ENCODE data around the gene ZC3H18. TPM values are rescaled to one million over a fixed set of nuclear protein-coding genes. Genes with fewer than 3 reads are reported as not detected.
A peak's percentile ranks its signal among the peaks of the same experiment; 100 is the strongest.

ZC3H18 gene
- total and polyA plus RNA-seq, 4 donors = 12.4 to 38.5 (median 28.5) TPM

DNA sequence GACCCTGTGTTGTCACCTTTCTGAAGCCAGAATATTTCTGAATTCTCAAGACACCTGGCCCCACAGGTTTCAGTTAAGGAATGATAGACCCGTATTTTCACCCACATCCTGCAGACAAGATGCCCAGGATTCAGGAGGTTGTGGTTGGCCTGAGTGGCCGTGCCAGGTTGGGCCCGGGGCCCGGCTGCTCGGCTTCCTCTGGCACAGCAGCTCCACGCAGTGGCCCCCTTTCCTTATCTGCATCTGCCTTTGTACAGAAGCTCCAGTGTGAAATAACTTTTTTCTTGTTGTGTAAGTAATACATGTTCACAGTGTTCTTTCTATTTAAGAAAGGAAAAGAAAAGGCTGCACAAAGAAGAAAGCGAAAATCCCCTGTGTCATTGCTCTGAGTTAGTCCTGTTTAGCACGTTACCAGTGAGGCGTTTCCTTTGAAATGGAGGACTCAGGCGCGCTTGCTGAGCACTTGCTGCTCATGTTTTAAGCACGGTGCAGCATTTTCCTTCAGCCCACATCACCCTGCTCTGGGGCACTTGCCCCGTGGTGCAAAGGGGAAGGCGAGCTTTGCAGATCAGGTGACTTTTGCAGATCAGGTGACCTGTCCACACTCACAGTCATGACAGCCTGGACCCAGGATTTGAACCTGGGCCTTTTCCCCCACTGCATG lies 12.8 kb downstream of the ZC3H18 start:
- intact Hi-C loops (cut with DNase I) = no loop called here
- DNase-seq (no peak), ATAC-seq (ENCODE audit: low FRiP score) (no peak)
- H3K4me1 ChIP-seq (ENCODE audit: control insufficient read depth in 1 of 2, insufficient read depth in 2 of 2, low read length in 2 of 2) = no peaks in the 10 kb centered on the region
- no peaks in the 10 kb centered on the region for H3K9me3 ChIP-seq (ENCODE audit: control insufficient read depth, low read length)
- no peak overlapping the region for H3K27ac ChIP-seq (ENCODE audit: low read depth in 1 of 2, low read length in 2 of 2)
- H3K27me3 ChIP-seq (ENCODE audit: control insufficient read depth in 1 of 2, insufficient read depth in 2 of 2, low read length in 1 of 2) = no peaks in the 10 kb centered on the region
- H3K36me3 ChIP-seq (ENCODE audit: control insufficient read depth in 1 of 2, insufficient read depth in 2 of 2, low read length in 1 of 2) = peaks cover 0 to 7% of the 10 kb centered on the region in 2 donors
- no peak overlapping the region for H3K4me3 ChIP-seq (ENCODE audit: low read length in 2 of 2)
- WGBS, 2 donors = 75 to 81% methylated on average over 14 of the region's 14 CpGs

GRCh38 chr16:88584676-88585075 lies 14.5 kb downstream of the ZC3H18 start:
- Histone ChIP-seq H3K27ac (ENCODE audit: low read depth in 1 of 2, low read length in 2 of 2) (no peak overlapping the region), H3K4me3 (ENCODE audit: low read length in 2 of 2) (no peak overlapping the region), H3K27me3 (ENCODE audit: control insufficient read depth in 1 of 2, insufficient read depth in 2 of 2, low read length in 1 of 2) (no peaks in the 10 kb centered on the region), H3K36me3 (ENCODE audit: control insufficient read depth in 1 of 2, insufficient read depth in 2 of 2, low read length in 1 of 2) (peaks cover 0 to 9% of the 10 kb centered on the region in 2 donors), H3K4me1 (ENCODE audit: control insufficient read depth in 1 of 2, insufficient read depth in 2 of 2, low read length in 2 of 2) (no peaks in the 10 kb centered on the region), H3K9me3 (ENCODE audit: control insufficient read depth, low read length) (no peaks in the 10 kb centered on the region)
- intact Hi-C loops (cut with DNase I) = no loop called here
- DNase-seq (no peak), ATAC-seq (ENCODE audit: low FRiP score) (no peak)
- 69 to 82% methylated on average over 6 of the region's 6 CpGs for WGBS, 2 donors

GRCh38 chr16:88585269-88585668 lies 15.1 kb downstream of the ZC3H18 start:
- no peaks in the 10 kb centered on the region for H3K4me1 ChIP-seq (ENCODE audit: control insufficient read depth in 1 of 2, insufficient read depth in 2 of 2, low read length in 2 of 2)
- H3K9me3 ChIP-seq (ENCODE audit: control insufficient read depth, low read length) = no peaks in the 10 kb centered on the region
- 75 to 78% methylated on average over 8 of the region's 8 CpGs for WGBS, 2 donors
- no peaks in the 10 kb centered on the region for H3K27me3 ChIP-seq (ENCODE audit: control insufficient read depth in 1 of 2, insufficient read depth in 2 of 2, low read length in 1 of 2)
- DNase-seq (no peak), ATAC-seq (ENCODE audit: low FRiP score) (no peak)
- no peak overlapping the region for H3K4me3 ChIP-seq (ENCODE audit: low read length in 2 of 2)
- peaks cover 0 to 9% of the 10 kb centered on the region in 2 donors for H3K36me3 ChIP-seq (ENCODE audit: control insufficient read depth in 1 of 2, insufficient read depth in 2 of 2, low read length in 1 of 2)
- no peak overlapping the region for H3K27ac ChIP-seq (ENCODE audit: low read depth in 1 of 2, low read length in 2 of 2)
- intact Hi-C loops (cut with DNase I) = no loop called here

DNA sequence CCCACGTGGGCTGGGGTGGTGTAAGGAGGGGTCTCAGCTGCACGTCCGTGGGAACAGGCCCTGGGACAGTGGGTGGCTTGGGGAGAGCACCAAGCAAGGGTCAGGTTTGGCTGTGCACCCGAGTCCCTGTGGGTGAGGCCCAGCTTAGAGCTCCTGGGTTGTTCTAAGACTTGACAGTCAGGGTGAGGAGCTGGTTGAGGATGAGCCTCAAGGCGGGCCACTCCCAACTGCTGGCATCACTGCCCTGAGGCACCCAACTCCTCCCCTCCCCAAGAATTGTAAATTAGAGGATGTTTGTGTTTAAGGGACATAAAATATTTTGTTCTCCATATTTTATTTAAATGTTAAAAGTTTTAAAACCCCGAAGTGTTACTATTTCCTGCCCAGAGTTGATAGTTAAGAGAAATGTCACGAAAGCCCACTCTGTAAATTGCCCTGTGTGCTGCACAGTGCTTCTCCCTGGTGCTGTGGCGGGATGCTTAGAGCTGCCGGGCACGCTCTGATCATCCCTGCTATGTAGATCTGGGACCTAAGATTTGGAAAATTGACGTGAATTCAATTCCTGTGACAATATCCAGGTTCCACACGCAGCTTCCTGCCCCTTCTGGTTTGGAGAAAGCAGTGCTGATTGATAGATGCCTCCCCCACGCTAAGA lies 15.9 kb downstream of the ZC3H18 start:
- ATAC-seq (ENCODE audit: low FRiP score) = no peak
- Histone ChIP-seq H3K36me3 (ENCODE audit: control insufficient read depth in 1 of 2, insufficient read depth in 2 of 2, low read length in 1 of 2) (peaks cover 0 to 7% of the 10 kb centered on the region in 2 donors), H3K4me1 (ENCODE audit: control insufficient read depth in 1 of 2, insufficient read depth in 2 of 2, low read length in 2 of 2) (no peaks in the 10 kb centered on the region), H3K9me3 (ENCODE audit: control insufficient read depth, low read length) (no peaks in the 10 kb centered on the region), H3K4me3 (ENCODE audit: low read length in 2 of 2) (no peak overlapping the region), H3K27ac (ENCODE audit: low read depth in 1 of 2, low read length in 2 of 2) (no peak overlapping the region), H3K27me3 (ENCODE audit: control insufficient read depth in 1 of 2, insufficient read depth in 2 of 2, low read length in 1 of 2) (no peaks in the 10 kb centered on the region)
- DNase-seq = no peak
- intact Hi-C loops (cut with DNase I) = no loop called here
- WGBS, 2 donors = 90 to 91% methylated on average over 13 of the region's 13 CpGs

DNA sequence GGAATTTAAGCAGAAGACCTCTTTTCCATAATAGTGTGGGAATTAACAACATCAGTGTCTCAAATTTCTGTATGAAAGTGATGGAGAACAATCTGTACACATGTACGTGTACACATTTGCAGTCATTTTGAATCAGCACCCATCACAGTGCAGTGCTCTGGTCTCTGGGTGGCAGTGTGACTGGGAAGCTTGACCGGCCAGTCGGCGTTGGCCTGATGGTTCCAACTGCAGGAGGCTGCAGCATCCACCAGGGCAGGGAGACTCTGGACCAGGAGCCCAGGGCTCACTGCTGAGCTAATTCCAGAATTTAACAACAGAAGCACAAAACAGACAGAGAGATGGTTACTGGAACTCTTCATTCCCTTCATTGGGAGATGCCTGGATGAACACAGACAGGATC lies 17.9 kb downstream of the ZC3H18 start:
- 75 to 85% methylated on average over 4 of the region's 4 CpGs for WGBS, 2 donors
- Histone ChIP-seq H3K9me3 (ENCODE audit: control insufficient read depth, low read length) (no peaks in the 10 kb centered on the region), H3K27me3 (ENCODE audit: control insufficient read depth in 1 of 2, insufficient read depth in 2 of 2, low read length in 1 of 2) (no peaks in the 10 kb centered on the region), H3K27ac (ENCODE audit: low read depth in 1 of 2, low read length in 2 of 2) (no peak overlapping the region), H3K4me1 (ENCODE audit: control insufficient read depth in 1 of 2, insufficient read depth in 2 of 2, low read length in 2 of 2) (no peaks in the 10 kb centered on the region), H3K36me3 (ENCODE audit: control insufficient read depth in 1 of 2, insufficient read depth in 2 of 2, low read length in 1 of 2) (peaks cover 0 to 12% of the 10 kb centered on the region in 2 donors), H3K4me3 (ENCODE audit: low read length in 2 of 2) (no peak overlapping the region)
- intact Hi-C loops (cut with DNase I) = no loop called here
- no peak for ATAC-seq (ENCODE audit: low FRiP score)
- DNase-seq = no peak

GRCh38 chr16:88588754-88589153 lies 18.6 kb downstream of the ZC3H18 start:
- Histone ChIP-seq H3K9me3 (ENCODE audit: control insufficient read depth, low read length) (no peaks in the 10 kb centered on the region), H3K4me1 (ENCODE audit: control insufficient read depth in 1 of 2, insufficient read depth in 2 of 2, low read length in 2 of 2) (no peaks in the 10 kb centered on the region), H3K36me3 (ENCODE audit: control insufficient read depth in 1 of 2, insufficient read depth in 2 of 2, low read length in 1 of 2) (peaks cover 0 to 12% of the 10 kb centered on the region in 2 donors), H3K27ac (ENCODE audit: low read depth in 1 of 2, low read length in 2 of 2) (no peak overlapping the region), H3K27me3 (ENCODE audit: control insufficient read depth in 1 of 2, insufficient read depth in 2 of 2, low read length in 1 of 2) (no peaks in the 10 kb centered on the region), H3K4me3 (ENCODE audit: low read length in 2 of 2) (no peak overlapping the region)
- intact Hi-C loops (cut with DNase I) = no loop called here
- WGBS, 2 donors = 81 to 82% methylated on average over 6 of the region's 6 CpGs
- DNase-seq = no peak
- ATAC-seq (ENCODE audit: low FRiP score) = no peak

GRCh38 chr16:88589441-88589840 lies 19.2 kb downstream of the ZC3H18 start:
- Histone ChIP-seq H3K9me3 (ENCODE audit: control insufficient read depth, low read length) (no peaks in the 10 kb centered on the region), H3K36me3 (ENCODE audit: control insufficient read depth in 1 of 2, insufficient read depth in 2 of 2, low read length in 1 of 2) (peaks cover 0 to 12% of the 10 kb centered on the region in 2 donors)
- DNase-seq = no peak

DNA sequence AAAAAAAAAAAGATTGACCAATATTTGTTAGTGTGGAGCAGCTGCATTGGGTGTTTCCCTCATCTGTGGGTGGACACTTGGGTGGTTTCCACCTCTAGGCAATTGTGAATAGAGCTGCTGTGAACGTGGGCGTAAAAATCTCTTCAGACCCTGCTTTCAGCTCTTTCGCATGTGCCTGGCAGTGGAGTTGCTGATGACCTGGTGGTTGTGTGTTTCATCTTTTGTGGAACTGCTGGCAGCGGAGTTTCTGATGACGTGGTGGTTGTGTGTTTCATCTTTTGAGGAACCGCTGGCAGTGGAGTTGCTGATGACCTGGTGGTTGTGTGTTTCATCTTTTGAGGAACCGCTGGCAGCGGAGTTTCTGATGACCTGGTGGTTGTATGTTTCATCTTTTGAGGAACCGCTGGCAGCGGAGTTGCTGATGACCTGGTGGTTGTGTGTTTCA lies 21.4 kb downstream of the ZC3H18 start:
- ATAC-seq (ENCODE audit: low FRiP score) (no peak), DNase-seq (peak in 1 of 2 donors; percentile 78)
- Histone ChIP-seq H3K27ac (ENCODE audit: low read depth in 1 of 2, low read length in 2 of 2) (no peak overlapping the region), H3K4me3 (ENCODE audit: low read length in 2 of 2) (no peak overlapping the region), H3K4me1 (ENCODE audit: control insufficient read depth in 1 of 2, insufficient read depth in 2 of 2, low read length in 2 of 2) (no peaks in the 10 kb centered on the region), H3K9me3 (ENCODE audit: control insufficient read depth, low read length) (no peaks in the 10 kb centered on the region), H3K36me3 (ENCODE audit: control insufficient read depth in 1 of 2, insufficient read depth in 2 of 2, low read length in 1 of 2) (peaks cover 0 to 10% of the 10 kb centered on the region in 2 donors), H3K27me3 (ENCODE audit: control insufficient read depth in 1 of 2, insufficient read depth in 2 of 2, low read length in 1 of 2) (no peaks in the 10 kb centered on the region)
- 89% methylated on average over 10 of the region's 10 CpGs for WGBS, 2 donors
- intact Hi-C loops (cut with DNase I) = no loop called here

More at GRCh38 chr16:88589441-88589840, 19.2 kb downstream of the ZC3H18 start:
- 85 to 86% methylated on average over 11 of the region's 11 CpGs for whole genome bisulfite sequencing, 2 donors
- intact Hi-C loops (cut with DNase I) = no loop called here
- no peaks in the 10 kb centered on the region for H3K4me1 ChIP-seq (ENCODE audit: control insufficient read depth in 1 of 2, insufficient read depth in 2 of 2, low read length in 2 of 2)
- no peak for ATAC-seq (ENCODE audit: low FRiP score)
- H3K4me3 ChIP-seq (ENCODE audit: low read length in 2 of 2) = no peak overlapping the region
- H3K27ac ChIP-seq (ENCODE audit: low read depth in 1 of 2, low read length in 2 of 2) = no peak overlapping the region
- H3K27me3 ChIP-seq (ENCODE audit: control insufficient read depth in 1 of 2, insufficient read depth in 2 of 2, low read length in 1 of 2) = no peaks in the 10 kb centered on the region

- Histone ChIP-seq H3K27ac (ENCODE audit: low read depth in 1 of 2, low read length in 2 of 2) (no peak overlapping the region), H3K27me3 (ENCODE audit: control insufficient read depth in 1 of 2, insufficient read depth in 2 of 2, low read length in 1 of 2) (no peaks in the 10 kb centered on the region), H3K9me3 (ENCODE audit: control insufficient read depth, low read length) (no peaks in the 10 kb centered on the region), H3K4me1 (ENCODE audit: control insufficient read depth in 1 of 2, insufficient read depth in 2 of 2, low read length in 2 of 2) (no peaks in the 10 kb centered on the region), H3K4me3 (ENCODE audit: low read length in 2 of 2) (no peak overlapping the region), H3K36me3 (ENCODE audit: control insufficient read depth in 1 of 2, insufficient read depth in 2 of 2, low read length in 1 of 2) (peaks cover 0 to 8% of the 10 kb centered on the region in 2 donors)
- WGBS, 2 donors = 92 to 93% methylated on average over 12 of the region's 12 CpGs
- DNase-seq (no peak), ATAC-seq (ENCODE audit: low FRiP score) (no peak)
- intact Hi-C loops (cut with DNase I) = no loop called here
Observed at GRCh38 chr16:88593061-88593460, 22.9 kb downstream of the ZC3H18 start.

Data from aorta (tissue), 5 donors.